ENCODE measurements around the gene TUG1.

Gene TUG1

DNA sequence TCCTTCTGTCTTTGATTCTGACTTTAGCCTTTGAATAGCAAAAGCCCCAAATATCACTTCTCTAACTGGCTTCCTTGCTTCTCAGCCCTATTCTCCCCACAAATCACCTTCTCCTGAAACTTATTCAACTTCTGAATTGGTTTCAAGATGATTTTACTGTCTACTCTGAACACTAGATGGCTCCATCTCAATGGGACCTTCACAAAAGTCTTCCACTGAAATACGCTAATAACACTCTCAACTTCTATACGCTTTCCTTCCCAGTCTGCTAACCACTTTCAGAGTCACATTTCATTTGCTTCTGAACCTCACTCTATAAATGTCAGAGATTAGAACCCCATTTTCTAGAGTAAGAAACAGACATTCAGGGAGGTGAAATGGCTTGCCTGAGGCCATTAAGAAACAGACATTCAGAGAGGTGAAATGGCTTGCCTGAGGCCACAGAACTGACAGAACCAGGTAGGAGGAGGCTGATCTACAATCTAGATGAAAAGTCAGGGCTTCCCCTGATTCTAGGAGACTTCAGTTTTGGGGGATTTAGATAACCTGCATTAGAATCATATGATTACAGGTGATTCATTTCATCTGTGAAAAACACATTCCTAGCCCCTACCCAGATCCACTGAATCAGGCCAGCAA, 21.1 kb upstream of the TUG1 start:
- DNase-seq (ENCODE audit: low read depth, low spot score): no peak

DNA sequence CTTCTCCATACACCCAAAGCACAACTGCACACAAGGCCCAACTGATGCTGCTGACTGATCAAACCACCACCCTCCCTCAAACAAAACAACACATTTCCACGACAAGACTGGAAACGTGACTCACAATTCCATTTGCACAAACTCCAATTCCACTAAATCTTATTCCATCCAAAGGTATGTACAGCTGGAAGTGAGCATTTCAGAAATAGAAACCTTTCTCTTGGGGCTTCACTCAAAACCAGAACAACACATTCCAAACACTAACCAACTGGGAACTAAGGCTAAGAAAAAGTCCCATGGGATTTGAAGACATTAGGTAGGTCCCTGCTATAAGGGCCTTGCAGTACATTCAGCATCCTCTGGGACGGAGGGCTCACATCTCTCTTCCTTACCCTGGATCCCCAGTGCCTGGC, 20.1 kb upstream of the TUG1 start:
- DNase-seq (ENCODE audit: low read depth, low spot score): no peak

GRCh38 chr22:30949934-30950660, 19.0 kb upstream of the TUG1 start:
- DNase-seq (ENCODE audit: low read depth, low spot score): no peak

GRCh38 chr22:30953206-30953605, 15.9 kb upstream of the TUG1 start:
- no peak for DNase-seq (ENCODE audit: low read depth, low spot score)

GRCh38 chr22:30955153-30955552, 13.9 kb upstream of the TUG1 start:
- no peak for DNase-seq (ENCODE audit: low read depth, low spot score)

GRCh38 chr22:30964858-30965257, 4.2 kb upstream of the TUG1 start:
- no peak for DNase-seq (ENCODE audit: low read depth, low spot score)

- no peak for DNase-seq (ENCODE audit: low read depth, low spot score)
Observed at GRCh38 chr22:30968015-30968923, 796 bp upstream of the TUG1 start, which contains the start of gene MORC2. Gene MORC2 (minus strand): TSS chr22:30968774. CDS start chr22:30967889, 885 bp downstream.

DNA sequence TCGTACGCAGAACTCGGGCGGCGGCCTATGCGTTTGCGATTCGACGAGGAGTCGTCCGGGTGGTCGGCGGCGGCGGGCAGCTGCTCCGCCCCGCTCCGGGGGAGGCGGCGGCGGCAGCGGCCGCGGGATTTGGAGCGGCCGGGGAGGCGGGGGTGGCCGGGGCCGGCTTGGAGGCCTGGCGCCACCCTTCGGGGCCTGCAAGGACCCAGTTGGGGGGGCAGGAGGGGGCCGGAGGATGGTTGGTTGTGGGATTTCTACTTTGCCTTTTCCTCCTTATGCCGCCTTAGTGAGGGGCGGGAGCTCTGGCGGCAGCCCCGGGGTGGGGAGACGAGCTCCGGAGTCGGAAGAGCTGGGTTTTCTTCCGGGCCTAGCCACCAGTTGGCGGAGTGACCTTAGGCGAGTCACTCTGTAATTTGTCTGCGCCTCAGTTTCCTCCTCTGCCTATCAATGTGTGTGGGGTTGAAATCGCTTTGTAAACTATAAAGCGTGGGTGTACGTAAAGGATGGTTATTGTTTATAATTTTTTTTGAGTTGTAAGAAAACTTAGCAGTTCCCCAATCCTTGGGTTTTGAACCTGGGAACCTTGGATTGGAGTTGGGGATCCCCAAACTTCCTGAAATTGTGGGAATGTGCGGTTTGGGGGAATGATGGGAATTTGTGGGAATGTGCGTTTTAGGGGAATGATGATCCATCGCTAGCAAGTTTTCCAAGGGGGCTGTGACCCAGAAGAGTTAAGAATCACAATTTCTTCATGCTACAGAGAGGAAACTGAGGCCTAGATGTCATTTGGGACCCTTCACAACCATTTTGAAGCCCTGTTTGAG, 679 bp downstream of the TUG1 start:
- DNase-seq (ENCODE audit: low read depth, low spot score): no peak

DNA sequence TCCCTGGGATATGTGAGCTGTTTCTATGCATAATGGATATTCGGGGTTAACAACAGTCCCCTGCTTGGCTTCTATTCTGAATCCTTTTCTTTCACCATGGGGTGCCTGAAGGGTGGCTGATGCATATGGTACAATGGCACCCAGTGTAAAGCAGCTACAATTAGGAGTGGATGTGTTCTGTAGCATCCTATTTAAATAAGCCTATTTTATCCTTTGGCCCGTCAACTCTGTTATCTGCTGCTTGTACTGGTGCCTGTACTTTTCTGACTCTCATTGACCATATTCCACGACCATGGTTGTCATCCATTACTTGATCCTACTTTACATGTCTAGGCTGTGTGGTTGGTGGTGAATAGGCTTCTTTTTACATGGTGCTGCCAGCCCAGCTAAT, 1.3 kb downstream of the TUG1 start:
- no peak for DNase-seq (ENCODE audit: low read depth, low spot score)

GRCh38 chr22:30978304-30978962, 9.4 kb downstream of the TUG1 start:
- no peak for DNase-seq (ENCODE audit: low read depth, low spot score)

DNA sequence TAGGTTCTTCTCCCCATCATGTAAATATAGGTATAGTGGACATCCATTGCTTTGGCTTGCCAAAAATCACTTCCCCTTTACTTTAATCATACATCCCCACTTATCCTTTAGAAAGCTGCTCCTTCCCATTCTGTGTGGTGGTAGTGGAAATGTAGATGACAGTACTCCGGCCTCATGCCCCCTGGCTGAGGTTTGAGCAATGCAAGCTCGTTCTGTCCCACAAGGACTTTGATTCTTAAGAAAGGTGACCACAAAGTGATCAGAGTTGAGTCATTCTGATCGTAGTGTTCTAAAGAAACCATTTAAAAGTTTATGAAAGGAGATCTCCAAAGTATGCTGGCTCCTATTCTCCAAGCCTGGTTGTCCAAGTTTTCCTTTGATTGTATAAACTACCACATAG, 10.9 kb downstream of the TUG1 start:
- no peak for DNase-seq (ENCODE audit: low read depth, low spot score)

GRCh38 chr22:30982512-30982911, 13.4 kb downstream of the TUG1 start:
- no peak for DNase-seq (ENCODE audit: low read depth, low spot score)

GRCh38 chr22:30984317-30984716, 15.3 kb downstream of the TUG1 start:
- no peak for DNase-seq (ENCODE audit: low read depth, low spot score)

- no peak for DNase-seq (ENCODE audit: low read depth, low spot score)
Observed at GRCh38 chr22:30985561-30986208, 16.6 kb downstream of the TUG1 start.

GRCh38 chr22:30989474-30989873, 20.4 kb downstream of the TUG1 start:
- DNase-seq (ENCODE audit: low read depth, low spot score): no peak

- DNase-seq (ENCODE audit: low read depth, low spot score): no peak
Observed at GRCh38 chr22:30990690-30991089, 21.6 kb downstream of the TUG1 start.

DNA sequence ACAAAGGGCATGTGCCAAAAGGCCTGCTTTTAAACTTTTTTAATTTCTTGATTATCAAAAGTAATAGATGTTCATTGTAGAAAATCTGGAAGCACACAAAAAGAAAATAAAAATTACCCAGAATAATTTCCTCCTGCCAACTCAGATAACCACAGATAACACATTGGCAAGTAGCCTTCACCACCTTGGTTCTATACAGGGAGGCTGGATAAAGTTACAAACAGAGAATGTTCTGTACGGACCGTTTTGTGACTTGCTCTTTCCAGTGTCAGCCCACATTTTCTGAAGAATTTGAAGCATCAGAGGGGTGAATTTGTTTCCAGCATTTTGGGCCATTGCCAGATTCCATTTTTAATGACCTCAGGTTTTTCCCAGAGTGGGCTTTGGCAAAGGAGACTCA, 23.5 kb downstream of the TUG1 start:
- no peak for DNase-seq (ENCODE audit: low read depth, low spot score)

GRCh38 chr22:30994960-30995359, 25.9 kb downstream of the TUG1 start:
- no peak for DNase-seq (ENCODE audit: low read depth, low spot score)

DNA sequence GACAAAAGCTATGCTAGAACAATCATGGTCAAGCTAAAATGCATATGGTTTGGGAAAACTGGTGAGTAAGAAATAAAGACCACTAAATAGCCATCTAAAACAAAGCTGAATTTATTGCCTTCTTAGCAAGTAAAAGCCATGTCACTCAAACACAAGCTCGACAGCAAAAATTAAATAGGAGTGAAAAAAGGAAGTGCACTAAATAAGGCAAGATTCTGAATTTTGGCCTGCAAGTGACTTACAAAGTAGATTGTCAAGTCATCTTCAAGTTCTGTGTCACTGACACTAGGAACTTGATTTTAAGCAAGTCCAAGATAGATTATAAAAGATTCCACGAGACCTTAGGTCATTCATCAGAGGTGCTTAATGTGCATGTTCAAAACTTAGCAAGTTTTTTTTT, 27.4 kb downstream of the TUG1 start:
- DNase-seq (ENCODE audit: low read depth, low spot score): no peak

- DNase-seq (ENCODE audit: low read depth, low spot score): no peak
Observed at GRCh38 chr22:30998329-30998728, 29.3 kb downstream of the TUG1 start.

Data from brain pericyte (primary cell).